GM12878 (cell line): ENCODE measurements around the gene MYOM1.
A peak's percentile ranks its signal among the peaks of the same experiment; 100 is the strongest.

Source experiments
- ASH2L ChIP-seq: fragments of 300-600, 200-600 bp; sonication (generic); IDR thresholded peaks from 2 replicates; pipeline ENCODE4 v1.6.1; 2017; ENCODE audit warnings: low read depth, mild to moderate bottlenecking, borderline replicate concordance
- BRCA1 ChIP-seq: IDR thresholded peaks from 2 replicates; pipeline ENCODE4 v1.6.1; 2011; ENCODE audit warnings: low read depth, low read length, improper control_type of control experiment
- EZH2 ChIP-seq: IDR thresholded peaks from 2 replicates; pipeline ENCODE4 v1.6.1; 2012; ENCODE audit warnings: low read depth, mild to moderate bottlenecking, control low read depth, inconsistent platforms, low read length, borderline replicate concordance; ENCODE audit not compliant: control insufficient read depth
- FOXM1 ChIP-seq: IDR thresholded peaks from 2 replicates; pipeline ENCODE4 v1.6.1; 2012; ENCODE audit warnings: low read depth, mild to moderate bottlenecking, inconsistent platforms, low read length, moderate library complexity
- MTA2 ChIP-seq: fragments of 450-650 bp; IDR thresholded peaks from 2 replicates; pipeline ENCODE4 v1.6.1; 2016; ENCODE audit warnings: low read depth, mild to moderate bottlenecking, moderate library complexity
- MYC ChIP-seq: IDR thresholded peaks from 2 replicates; pipeline ENCODE4 v1.6.1; 2011; ENCODE audit warnings: mild to moderate bottlenecking, low read length, moderate library complexity, inconsistent platforms; ENCODE audit not compliant: insufficient read depth, insufficient replicate concordance, insufficient read length, severe bottlenecking
- POLR2A ChIP-seq: IDR thresholded peaks from 2 replicates; pipeline ENCODE4 v1.6.1; 2011; ENCODE audit warnings: low read depth, mild to moderate bottlenecking, low read length
- TARDBP ChIP-seq: IDR thresholded peaks from 2 replicates; pipeline ENCODE4 v1.6.1; 2016; ENCODE audit warnings: borderline replicate concordance
- TCF12 ChIP-seq: IDR thresholded peaks from 2 replicates; pipeline ENCODE4 v1.6.1; 2011; ENCODE audit warnings: low read depth, mild to moderate bottlenecking, low read length
- TF ChIP-seq, protein P1 (sequence below): IDR thresholded peaks from 2 replicates; pipeline ENCODE4 v1.6.1; 2012; ENCODE audit warnings: low read depth, low read length, improper control_type of control experiment
- TF ChIP-seq, protein P2 (sequence below), 3 experiments: IDR thresholded peaks in 2 of 3; conservative IDR thresholded peaks in 1 of 3; 2 replicates each; pipeline ENCODE4 v1.5.1; 2011; ENCODE audit warnings: low read depth in 3 of 3, low read length in 3 of 3, mild to moderate bottlenecking in 3 of 3, control low read depth in 2 of 3, moderate library complexity in 2 of 3, inconsistent platforms in 1 of 3, mixed read lengths in 1 of 3; ENCODE audit not compliant: control insufficient read depth in 2 of 3, insufficient read depth in 1 of 3; ENCODE audit errors: extremely low read depth in 1 of 3

DNA sequence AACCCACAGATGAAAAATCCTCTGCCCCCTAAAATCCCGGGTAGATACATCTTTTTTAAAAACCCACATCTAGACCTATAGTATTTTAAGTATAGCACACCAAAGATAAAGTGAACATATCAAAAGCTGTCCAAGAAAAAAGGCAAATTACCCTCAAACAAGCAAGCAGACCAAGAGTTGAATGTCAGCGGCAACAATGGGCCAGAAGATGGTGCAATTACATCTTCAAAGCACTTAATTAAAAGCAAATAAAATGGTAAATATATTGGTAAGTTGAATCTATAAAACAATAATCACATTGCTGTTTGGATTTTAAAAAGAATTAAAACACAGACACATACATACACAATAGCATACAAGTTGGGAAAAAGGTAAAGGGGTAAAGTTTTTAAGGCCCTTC, 98.5 kb downstream of the MYOM1 start:
- no peak for TF ChIP-seq EZH2
- TF ChIP-seq, protein P1, sequence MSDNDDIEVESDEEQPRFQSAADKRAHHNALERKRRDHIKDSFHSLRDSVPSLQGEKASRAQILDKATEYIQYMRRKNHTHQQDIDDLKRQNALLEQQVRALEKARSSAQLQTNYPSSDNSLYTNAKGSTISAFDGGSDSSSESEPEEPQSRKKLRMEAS = no peak
- no peak for TF ChIP-seq BRCA1
- no peak for TF ChIP-seq TARDBP
- TF ChIP-seq ASH2L = no peak
- TF ChIP-seq POLR2A = no peak
- TF ChIP-seq MTA2 = no peak
- TF ChIP-seq MYC = no peak
- no peak for TF ChIP-seq TCF12
- TF ChIP-seq, protein P2, sequence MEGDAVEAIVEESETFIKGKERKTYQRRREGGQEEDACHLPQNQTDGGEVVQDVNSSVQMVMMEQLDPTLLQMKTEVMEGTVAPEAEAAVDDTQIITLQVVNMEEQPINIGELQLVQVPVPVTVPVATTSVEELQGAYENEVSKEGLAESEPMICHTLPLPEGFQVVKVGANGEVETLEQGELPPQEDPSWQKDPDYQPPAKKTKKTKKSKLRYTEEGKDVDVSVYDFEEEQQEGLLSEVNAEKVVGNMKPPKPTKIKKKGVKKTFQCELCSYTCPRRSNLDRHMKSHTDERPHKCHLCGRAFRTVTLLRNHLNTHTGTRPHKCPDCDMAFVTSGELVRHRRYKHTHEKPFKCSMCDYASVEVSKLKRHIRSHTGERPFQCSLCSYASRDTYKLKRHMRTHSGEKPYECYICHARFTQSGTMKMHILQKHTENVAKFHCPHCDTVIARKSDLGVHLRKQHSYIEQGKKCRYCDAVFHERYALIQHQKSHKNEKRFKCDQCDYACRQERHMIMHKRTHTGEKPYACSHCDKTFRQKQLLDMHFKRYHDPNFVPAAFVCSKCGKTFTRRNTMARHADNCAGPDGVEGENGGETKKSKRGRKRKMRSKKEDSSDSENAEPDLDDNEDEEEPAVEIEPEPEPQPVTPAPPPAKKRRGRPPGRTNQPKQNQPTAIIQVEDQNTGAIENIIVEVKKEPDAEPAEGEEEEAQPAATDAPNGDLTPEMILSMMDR (IDR thresholded peaks at IDR 0.05 in 2 of 3, conservative IDR thresholded peaks at IDR 0.05 in 1 of 3; ENCODE audit: control insufficient read depth in 2 of 3, extremely low read depth in 1 of 3, insufficient read depth in 1 of 3, low read depth in 3 of 3, low read length in 3 of 3) = peak in 2 of 3 experiments; percentile 9 to 31; a peak in 2 of 6 replicates
- TF ChIP-seq FOXM1 = no peak
